H54 (cell line): ENCODE results near the gene TFAP2C.
"Not testable (repeated sequence)": the region's sequence is repeated elsewhere in the genome, so short reads cannot be mapped to it uniquely, and the experiment has no call there.

Experiments used
- DNase-seq: peaks from one replicate; pipeline ENCODE4 v3.0.0; 2011; ENCODE audit warnings: low spot score, mixed read lengths; ENCODE audit not compliant: insufficient read length
- FAIRE-seq: peaks from 3 replicates; lab custom pipeline; 2011; peaks lifted over from hg19 to GRCh38; lab: Jason Lieb, UNC
- POLR2A ChIP-seq: IDR thresholded peaks from 2 replicates; pipeline ENCODE4 v1.6.1; 2011; ENCODE audit warnings: low read depth, mild to moderate bottlenecking, low read length

The TFAP2C gene

GRCh38 chr20:56637576-56637975 lies 8.5 kb downstream of the TFAP2C start:
- no peak for DNase-seq
- FAIRE-seq = no peak
- TF ChIP-seq POLR2A = no peak

GRCh38 chr20:56646599-56646998 lies 17.5 kb downstream of the TFAP2C start:
- FAIRE-seq (no peak), DNase-seq (no peak)
- no peak for TF ChIP-seq POLR2A

- DNase-seq (no peak), FAIRE-seq (no peak)
- no peak for TF ChIP-seq POLR2A
Measured at GRCh38 chr20:56653211-56653610, 24.1 kb downstream of the TFAP2C start.

GRCh38 chr20:56656632-56657031 lies 27.5 kb downstream of the TFAP2C start:
- TF ChIP-seq POLR2A = no peak
- FAIRE-seq (no peak), DNase-seq (no peak)

GRCh38 chr20:56657879-56658278 lies 28.8 kb downstream of the TFAP2C start:
- FAIRE-seq (no peak), DNase-seq (no peak)
- TF ChIP-seq POLR2A = no peak

GRCh38 chr20:56658341-56658947 lies 29.3 kb downstream of the TFAP2C start:
- not testable (repeated sequence) for FAIRE-seq, DNase-seq

GRCh38 chr20:56663660-56664059 lies 34.6 kb downstream of the TFAP2C start:
- DNase-seq = no peak
- no peak for FAIRE-seq
- TF ChIP-seq POLR2A = no peak

GRCh38 chr20:56664796-56665195 lies 35.7 kb downstream of the TFAP2C start:
- DNase-seq = no peak
- no peak for TF ChIP-seq POLR2A
- FAIRE-seq = no peak

- DNase-seq (no peak), FAIRE-seq (no peak)
- no peak for TF ChIP-seq POLR2A
Measured at GRCh38 chr20:56665806-56666205, 36.7 kb downstream of the TFAP2C start.

- TF ChIP-seq POLR2A = no peak
- DNase-seq = no peak
- FAIRE-seq = no peak
Measured at GRCh38 chr20:56673450-56673849, 44.3 kb downstream of the TFAP2C start.

- no peak for DNase-seq
- TF ChIP-seq POLR2A = no peak
- no peak for FAIRE-seq
Measured at GRCh38 chr20:56676001-56676400, 46.9 kb downstream of the TFAP2C start.

GRCh38 chr20:56676679-56677078 lies 47.6 kb downstream of the TFAP2C start:
- TF ChIP-seq POLR2A = no peak
- FAIRE-seq (no peak), DNase-seq (no peak)

GRCh38 chr20:56683077-56683865 lies 54.2 kb downstream of the TFAP2C start:
- no peak for TF ChIP-seq POLR2A
- no peak for FAIRE-seq
- DNase-seq = no peak

GRCh38 chr20:56685879-56686278 lies 56.8 kb downstream of the TFAP2C start:
- FAIRE-seq = no peak
- TF ChIP-seq POLR2A = no peak
- no peak for DNase-seq

- TF ChIP-seq POLR2A = no peak
- DNase-seq (no peak), FAIRE-seq (no peak)
Measured at GRCh38 chr20:56687061-56687460, 58.0 kb downstream of the TFAP2C start.
